IPS-18a (cell line): ENCODE measurements around the gene SHC4.
"Not testable (repeated sequence)": the region's sequence is repeated elsewhere in the genome, so short reads cannot be mapped to it uniquely, and the experiment has no call there.

ENCODE experiments used
- H3K27ac ChIP-seq: one replicate; pipeline ENCODE4 v1.5.1; 2013; ENCODE audit warnings: low read length
- H3K27me3 ChIP-seq: one replicate; pipeline ENCODE4 v1.6.1; 2013; ENCODE audit warnings: mild to moderate bottlenecking, low read length; ENCODE audit not compliant: control insufficient read depth, insufficient read depth
- H3K36me3 ChIP-seq: one replicate; pipeline ENCODE4 v1.6.1; 2013; ENCODE audit warnings: low read depth, low read length; ENCODE audit not compliant: control insufficient read depth
- H3K4me1 ChIP-seq: one replicate; pipeline ENCODE4 v1.6.1; 2013; ENCODE audit warnings: low read depth, low read length; ENCODE audit not compliant: control insufficient read depth
- H3K4me3 ChIP-seq: one replicate; pipeline ENCODE4 v1.5.1; 2013; ENCODE audit warnings: low read length
- H3K9ac ChIP-seq: one replicate; pipeline ENCODE4 v1.6.1; 2013; ENCODE audit warnings: mild to moderate bottlenecking, low read length, moderate library complexity
- H3K9me3 ChIP-seq: one replicate; pipeline ENCODE4 v1.6.1; 2013; ENCODE audit warnings: low read depth, low read length; ENCODE audit not compliant: control insufficient read depth

Gene SHC4

DNA sequence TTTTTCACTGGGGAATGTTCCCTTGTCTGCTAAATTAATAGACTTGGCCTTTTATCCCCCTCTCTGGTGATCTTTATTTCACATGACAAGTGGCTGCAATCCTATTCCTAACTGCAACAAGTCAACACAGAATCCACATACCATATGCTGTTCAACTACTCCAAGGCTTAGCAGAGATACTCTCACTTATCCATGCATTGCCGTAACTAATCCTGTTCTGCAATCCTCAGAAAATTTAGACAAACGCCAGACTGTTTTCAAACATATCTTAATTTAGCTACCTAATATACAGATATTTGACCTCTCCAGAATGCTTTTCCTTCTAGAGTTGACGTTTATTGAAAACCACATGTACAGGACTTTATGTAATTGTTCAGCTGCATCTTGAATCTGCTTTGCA is 47.9 kb downstream of the SHC4 start:
- H3K9me3 ChIP-seq, result no peaks in the 10 kb centered on the region
- no peak overlapping the region for H3K9ac ChIP-seq
- H3K36me3 ChIP-seq, result no peaks in the 10 kb centered on the region
- no peak overlapping the region for H3K27ac ChIP-seq
- H3K4me1 ChIP-seq, result no peaks in the 10 kb centered on the region
- no peak overlapping the region for H3K4me3 ChIP-seq
- no peaks in the 10 kb centered on the region for H3K27me3 ChIP-seq

DNA sequence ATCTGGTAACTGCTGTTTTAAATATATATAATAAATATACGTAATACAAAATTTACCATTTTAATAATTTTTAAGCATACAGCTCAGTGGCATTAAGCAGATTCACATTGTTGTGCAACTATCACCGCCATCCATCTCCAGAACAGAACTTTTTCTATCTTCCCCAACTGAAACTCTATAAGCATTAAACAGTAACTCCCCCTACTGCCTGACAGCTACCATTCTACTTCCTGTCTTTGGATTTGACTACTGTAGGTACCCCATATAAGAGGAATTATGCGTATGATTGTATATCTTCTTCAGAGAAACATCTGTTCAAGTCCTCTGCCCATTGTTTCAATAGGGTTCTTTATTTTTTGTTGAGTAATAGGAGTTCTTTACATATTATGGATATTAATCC is 49.0 kb downstream of the SHC4 start:
- Histone ChIP-seq H3K27ac (no peak overlapping the region), H3K27me3 (no peaks in the 10 kb centered on the region), H3K9me3 (no peaks in the 10 kb centered on the region), H3K9ac (no peak overlapping the region), H3K4me1 (no peaks in the 10 kb centered on the region), H3K4me3 (no peak overlapping the region), H3K36me3 (no peaks in the 10 kb centered on the region)

DNA sequence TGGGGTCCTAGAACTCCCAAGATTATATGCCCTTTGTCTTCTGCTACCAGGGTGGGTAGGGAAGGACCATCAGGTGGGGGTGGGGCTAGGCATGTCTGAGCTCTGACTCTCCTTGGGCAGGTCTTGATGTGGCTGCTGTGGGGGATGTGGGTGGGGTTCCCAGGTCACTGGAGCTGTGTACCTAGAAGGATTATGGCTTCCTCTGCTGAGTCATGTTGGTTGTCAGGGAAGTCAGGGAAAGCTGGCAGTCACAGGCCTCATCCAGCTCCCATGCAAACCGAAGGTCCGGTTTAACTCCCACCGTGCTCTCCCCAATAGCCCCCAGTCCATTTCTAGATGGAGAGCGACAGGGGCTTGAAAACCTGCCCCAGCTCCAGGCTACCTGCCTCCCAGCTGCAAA is 50.6 kb downstream of the SHC4 start:
- Histone ChIP-seq H3K27ac (no peak overlapping the region), H3K27me3 (no peaks in the 10 kb centered on the region), H3K9ac (no peak overlapping the region), H3K4me1 (no peaks in the 10 kb centered on the region), H3K36me3 (no peaks in the 10 kb centered on the region), H3K4me3 (no peak overlapping the region), H3K9me3 (no peaks in the 10 kb centered on the region)

DNA sequence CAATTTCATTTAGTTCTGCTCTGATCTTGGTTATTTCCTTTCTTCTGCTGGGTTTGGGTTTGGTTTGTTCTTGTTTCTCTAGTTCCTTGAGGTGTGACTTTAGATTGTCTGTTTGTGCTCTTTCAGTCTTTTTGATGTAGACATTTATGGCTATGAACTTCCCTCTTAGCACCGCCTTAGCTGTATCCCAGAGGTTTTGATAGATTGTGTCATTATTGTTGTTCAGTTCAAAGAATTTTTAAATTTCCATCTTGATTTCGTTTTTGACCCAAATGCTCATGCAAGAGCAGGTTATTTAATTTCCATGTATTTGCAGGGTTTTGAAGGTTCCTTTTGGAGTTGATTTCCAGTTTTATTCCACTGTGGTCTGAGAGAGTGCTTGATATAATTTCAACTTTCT is 53.2 kb downstream of the SHC4 start:
- not testable (repeated sequence) for H3K9me3 ChIP-seq, H3K27ac ChIP-seq

DNA sequence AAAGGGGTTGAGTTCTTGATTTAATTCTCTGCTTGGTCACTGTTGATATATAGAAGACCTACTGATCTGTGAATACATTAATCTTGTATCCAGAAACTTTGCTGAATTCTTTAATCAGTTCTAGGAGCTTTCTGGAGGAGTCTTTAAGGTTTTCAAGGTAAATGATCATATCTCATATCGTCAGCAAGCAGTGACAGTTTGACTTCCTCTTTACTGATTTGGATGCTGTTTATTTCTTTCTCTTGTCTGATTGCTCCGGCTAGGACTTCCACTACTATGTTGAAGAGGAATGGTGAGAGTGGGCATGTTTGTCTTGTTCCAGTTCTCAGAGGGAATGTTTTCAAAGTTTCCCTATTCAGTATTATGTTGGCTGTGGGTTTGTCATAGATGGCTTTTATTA is 54.4 kb downstream of the SHC4 start:
- not testable (repeated sequence) for H3K9ac ChIP-seq, H3K4me1 ChIP-seq, H3K36me3 ChIP-seq, H3K27ac ChIP-seq, H3K4me3 ChIP-seq, H3K9me3 ChIP-seq, H3K27me3 ChIP-seq

More for the DNA sequence above, 53.2 kb downstream of the SHC4 start:
- not testable (repeated sequence) for H3K27me3 ChIP-seq, H3K36me3 ChIP-seq, H3K4me1 ChIP-seq, H3K4me3 ChIP-seq, H3K9ac ChIP-seq

DNA sequence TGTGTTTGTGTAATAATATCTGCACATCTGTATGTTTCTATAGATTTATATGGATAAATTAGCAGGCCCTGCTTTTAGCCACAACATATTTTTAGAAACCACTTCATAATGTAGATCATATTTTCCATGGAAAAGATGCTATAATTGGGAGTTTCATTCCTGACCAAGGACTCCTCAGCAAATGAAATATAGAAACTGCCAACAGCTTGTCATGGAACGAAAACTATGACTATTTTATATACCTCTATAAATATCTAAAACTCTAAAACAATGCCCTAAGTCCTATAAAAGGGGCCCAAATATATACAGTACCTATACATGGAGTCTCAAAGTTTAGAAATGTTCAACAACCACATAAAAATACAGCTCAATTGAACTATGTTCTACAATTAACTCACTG is 57.9 kb downstream of the SHC4 start:
- Histone ChIP-seq H3K9ac (no peak overlapping the region), H3K4me1 (no peaks in the 10 kb centered on the region), H3K27me3 (no peaks in the 10 kb centered on the region), H3K27ac (no peak overlapping the region), H3K36me3 (no peaks in the 10 kb centered on the region), H3K4me3 (no peak overlapping the region), H3K9me3 (no peaks in the 10 kb centered on the region)

DNA sequence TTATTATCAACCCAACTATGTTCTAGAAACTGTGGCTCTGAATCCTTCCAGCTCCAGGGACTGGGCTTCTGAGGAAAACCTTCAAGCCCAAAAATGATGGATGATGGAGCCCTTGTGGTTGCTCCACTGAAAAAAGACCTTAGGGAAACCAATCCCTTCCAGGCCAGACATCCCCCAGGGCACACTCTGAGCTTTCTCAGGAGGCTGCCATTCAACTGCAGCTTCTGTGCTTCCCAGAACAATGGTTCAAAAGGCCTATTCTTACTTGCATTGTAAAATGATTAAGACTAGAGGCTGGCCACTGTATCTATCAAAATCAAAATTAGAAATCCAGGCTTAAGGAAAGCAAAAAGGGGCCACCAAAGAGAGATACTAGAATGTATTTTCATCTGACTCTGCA is 58.5 kb downstream of the SHC4 start:
- Histone ChIP-seq H3K4me1 (no peaks in the 10 kb centered on the region), H3K27ac (no peak overlapping the region), H3K4me3 (no peak overlapping the region), H3K9ac (no peak overlapping the region), H3K27me3 (no peaks in the 10 kb centered on the region), H3K36me3 (no peaks in the 10 kb centered on the region), H3K9me3 (no peaks in the 10 kb centered on the region)

DNA sequence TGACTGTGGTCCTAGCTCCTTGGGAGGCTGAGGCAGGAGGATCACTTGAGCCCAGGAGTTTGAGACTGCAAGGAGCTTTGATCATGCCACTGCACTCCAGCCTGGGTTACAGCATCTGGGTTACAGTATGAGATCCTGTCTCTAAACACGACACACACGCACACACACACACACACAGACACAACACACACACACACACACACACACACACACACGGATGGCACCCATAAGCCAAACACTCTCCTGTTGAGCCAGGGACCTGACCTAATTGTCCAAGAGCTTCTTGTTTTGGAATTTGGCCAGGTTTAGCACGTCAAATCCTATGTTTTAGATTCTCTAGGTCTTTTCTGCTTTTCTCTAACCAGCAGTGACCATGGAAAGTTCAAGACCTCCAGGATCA is 59.0 kb downstream of the SHC4 start:
- H3K36me3 ChIP-seq, result no peaks in the 10 kb centered on the region
- no peaks in the 10 kb centered on the region for H3K27me3 ChIP-seq
- no peaks in the 10 kb centered on the region for H3K9me3 ChIP-seq
- H3K27ac ChIP-seq, result no peak overlapping the region
- H3K4me1 ChIP-seq, result no peaks in the 10 kb centered on the region
- H3K9ac ChIP-seq, result no peak overlapping the region
- no peak overlapping the region for H3K4me3 ChIP-seq

DNA sequence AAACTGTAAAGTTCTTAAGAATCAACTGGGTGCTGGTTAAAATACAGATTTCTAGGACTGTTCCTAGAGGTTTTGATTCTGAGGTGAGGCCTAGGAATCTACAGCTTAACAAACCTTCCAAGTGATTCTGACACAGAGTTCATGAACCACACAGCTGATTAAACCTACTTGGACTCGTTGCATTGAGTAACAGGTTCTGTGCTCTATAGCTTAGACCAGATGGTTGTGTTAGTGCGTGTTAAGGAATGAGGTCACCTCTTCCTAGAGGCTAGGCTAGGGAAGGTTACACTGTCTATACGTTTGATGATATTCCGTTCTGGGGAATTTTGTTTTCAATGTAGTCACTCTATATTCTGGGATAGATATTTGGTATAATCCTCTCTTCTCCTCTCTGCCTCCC is 63.9 kb downstream of the SHC4 start:
- Histone ChIP-seq H3K9ac (no peak overlapping the region), H3K4me1 (peaks cover 11% of the 10 kb centered on the region), H3K27ac (no peak overlapping the region), H3K9me3 (no peaks in the 10 kb centered on the region), H3K36me3 (no peaks in the 10 kb centered on the region), H3K27me3 (no peaks in the 10 kb centered on the region), H3K4me3 (no peak overlapping the region)

DNA sequence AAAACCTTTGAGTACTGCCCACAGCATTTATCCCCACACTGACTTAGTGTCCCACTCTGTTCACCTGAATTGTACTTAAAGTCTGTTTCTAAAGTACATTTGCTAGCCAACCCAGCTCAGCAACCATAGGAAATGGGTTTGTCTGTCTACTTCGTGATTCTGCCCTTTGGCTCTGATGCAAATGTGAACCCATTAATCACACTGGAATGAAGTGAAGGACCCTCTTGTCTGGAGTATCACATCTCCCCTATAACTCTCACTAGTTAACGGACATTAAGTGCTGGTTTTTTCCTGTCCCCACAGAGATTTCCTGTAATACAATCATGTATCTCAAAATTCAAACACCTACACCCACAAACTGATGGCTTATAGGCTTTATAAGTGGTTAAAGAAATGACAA is 65.3 kb downstream of the SHC4 start:
- no peak overlapping the region for H3K9ac ChIP-seq
- no peaks in the 10 kb centered on the region for H3K27me3 ChIP-seq
- H3K9me3 ChIP-seq, result no peaks in the 10 kb centered on the region
- H3K27ac ChIP-seq, result no peak overlapping the region
- no peaks in the 10 kb centered on the region for H3K36me3 ChIP-seq
- H3K4me3 ChIP-seq, result no peak overlapping the region
- peaks cover 11% of the 10 kb centered on the region for H3K4me1 ChIP-seq

DNA sequence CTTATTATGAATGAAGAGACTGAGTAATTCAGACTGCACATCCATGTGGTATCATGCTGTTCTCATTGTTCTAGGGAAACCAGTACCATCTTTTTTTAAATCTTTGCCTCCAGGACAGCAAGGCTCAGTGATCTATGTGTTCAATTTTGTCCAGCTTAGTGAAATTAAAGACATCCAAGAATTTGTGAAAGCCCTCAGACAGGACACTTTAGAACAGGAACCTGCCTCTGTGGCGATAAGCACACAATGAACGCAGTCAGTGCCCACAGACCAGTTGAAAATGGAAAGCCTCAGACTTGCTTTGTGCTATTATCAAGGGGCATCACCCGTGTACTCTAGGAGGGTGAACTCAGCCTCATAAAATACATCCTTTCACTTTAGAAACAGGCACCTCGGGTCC is 65.7 kb downstream of the SHC4 start:
- Histone ChIP-seq H3K9me3 (no peaks in the 10 kb centered on the region), H3K4me1 (peaks cover 11% of the 10 kb centered on the region), H3K4me3 (no peak overlapping the region), H3K36me3 (no peaks in the 10 kb centered on the region), H3K9ac (no peak overlapping the region), H3K27me3 (no peaks in the 10 kb centered on the region), H3K27ac (no peak overlapping the region)

DNA sequence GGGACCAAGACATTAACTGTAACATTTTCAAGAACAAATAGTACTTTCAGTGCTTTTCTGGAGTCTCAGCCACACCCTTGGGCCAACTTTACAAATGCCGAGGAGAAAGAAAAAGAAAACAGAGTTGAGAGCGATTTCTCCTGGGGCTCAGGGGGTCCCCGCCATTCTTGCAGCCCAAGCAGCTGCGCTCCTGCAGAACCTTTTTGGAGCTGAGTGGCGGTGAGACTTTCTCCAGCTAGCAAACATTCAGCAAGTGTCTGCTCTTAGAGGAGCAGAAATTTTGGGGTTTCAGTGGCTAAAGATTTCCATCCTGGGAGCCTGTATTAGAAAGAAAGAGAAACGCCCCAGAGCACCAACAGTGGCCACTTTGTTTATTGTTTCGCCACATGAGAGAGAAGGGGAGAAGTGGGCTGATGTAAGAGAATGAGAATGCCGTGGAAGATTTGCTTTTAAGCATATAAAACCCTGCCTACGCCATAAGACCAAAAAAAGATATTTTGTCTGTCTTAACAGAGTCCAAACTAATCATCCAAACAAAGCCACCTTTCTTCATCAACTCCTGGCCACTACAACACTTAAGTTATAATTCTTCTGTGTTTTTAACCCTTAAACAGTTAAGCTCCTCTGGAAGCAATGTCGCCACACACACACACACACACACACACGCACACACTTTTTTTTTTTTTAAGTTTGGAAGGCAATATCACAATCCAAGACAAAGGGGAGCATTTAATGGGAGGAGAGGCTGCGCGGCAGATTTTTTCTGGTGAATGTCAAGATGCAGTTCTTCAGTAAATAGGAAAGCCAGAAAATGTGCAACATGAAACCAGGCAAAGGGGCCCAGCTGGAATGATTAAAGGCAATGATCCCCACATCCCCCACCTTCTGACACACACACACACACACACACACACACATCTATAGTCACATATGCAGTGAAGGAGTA is 66.6 kb downstream of the SHC4 start:
- peaks cover 11% of the 10 kb centered on the region for H3K4me1 ChIP-seq
- no peaks in the 10 kb centered on the region for H3K36me3 ChIP-seq
- H3K27me3 ChIP-seq, result no peaks in the 10 kb centered on the region
- H3K9ac ChIP-seq, result peak overlapping the region; percentile 36
- no peaks in the 10 kb centered on the region for H3K9me3 ChIP-seq
- H3K27ac ChIP-seq, result peak overlapping the region; percentile 23
- H3K4me3 ChIP-seq, result no peak overlapping the region
